ENCODE measurements around the gene PADI3.

DNA sequence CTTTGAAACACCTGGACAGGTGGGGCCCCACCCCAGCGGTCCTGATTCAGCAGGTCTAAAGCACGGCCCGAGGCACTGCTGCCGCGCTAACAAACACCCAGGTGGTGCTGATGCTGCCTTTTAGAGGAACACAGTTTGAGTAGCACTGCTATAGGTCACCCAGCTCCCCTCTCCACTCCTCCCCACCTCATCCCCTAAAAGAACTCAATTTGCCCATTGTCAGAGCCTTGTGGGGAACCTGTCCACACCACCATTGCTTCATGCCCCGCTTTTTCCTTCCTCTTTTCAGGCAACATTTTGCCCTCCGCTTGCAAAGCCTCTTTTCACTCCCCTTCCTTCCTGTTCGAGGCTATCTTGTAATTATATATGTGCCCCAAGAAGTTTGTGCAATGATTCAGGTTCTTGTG lies 32.9 kb downstream of the PADI3 start:
- TF ChIP-seq, protein P1, sequence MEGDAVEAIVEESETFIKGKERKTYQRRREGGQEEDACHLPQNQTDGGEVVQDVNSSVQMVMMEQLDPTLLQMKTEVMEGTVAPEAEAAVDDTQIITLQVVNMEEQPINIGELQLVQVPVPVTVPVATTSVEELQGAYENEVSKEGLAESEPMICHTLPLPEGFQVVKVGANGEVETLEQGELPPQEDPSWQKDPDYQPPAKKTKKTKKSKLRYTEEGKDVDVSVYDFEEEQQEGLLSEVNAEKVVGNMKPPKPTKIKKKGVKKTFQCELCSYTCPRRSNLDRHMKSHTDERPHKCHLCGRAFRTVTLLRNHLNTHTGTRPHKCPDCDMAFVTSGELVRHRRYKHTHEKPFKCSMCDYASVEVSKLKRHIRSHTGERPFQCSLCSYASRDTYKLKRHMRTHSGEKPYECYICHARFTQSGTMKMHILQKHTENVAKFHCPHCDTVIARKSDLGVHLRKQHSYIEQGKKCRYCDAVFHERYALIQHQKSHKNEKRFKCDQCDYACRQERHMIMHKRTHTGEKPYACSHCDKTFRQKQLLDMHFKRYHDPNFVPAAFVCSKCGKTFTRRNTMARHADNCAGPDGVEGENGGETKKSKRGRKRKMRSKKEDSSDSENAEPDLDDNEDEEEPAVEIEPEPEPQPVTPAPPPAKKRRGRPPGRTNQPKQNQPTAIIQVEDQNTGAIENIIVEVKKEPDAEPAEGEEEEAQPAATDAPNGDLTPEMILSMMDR (IDR thresholded peaks at IDR 0.05) = no peak
- TF ChIP-seq POLR2AphosphoS5 (IDR thresholded peaks at IDR 0.05) = no peak
- TF ChIP-seq POLR2A (IDR thresholded peaks at IDR 0.05) = no peak
